Inflammatory macrophage treated with lipopolysaccharide for 1 hour (primary cell): ENCODE data around the gene CDH12.
"Not testable (repeated sequence)": the region's sequence is repeated elsewhere in the genome, so short reads cannot be mapped to it uniquely, and the experiment has no call there.

Experiments used
- DNase-seq, 2 donors: peaks; one replicate each; pipeline ENCODE4 v3.0.0-alpha.2; 2020 to 2022

CDH12 gene

GRCh38 chr5:22643356-22643755 is 209.8 kb downstream of the CDH12 start:
- no peak for DNase-seq

GRCh38 chr5:22631683-22632082 is 221.5 kb downstream of the CDH12 start:
- DNase-seq, result no peak

DNA sequence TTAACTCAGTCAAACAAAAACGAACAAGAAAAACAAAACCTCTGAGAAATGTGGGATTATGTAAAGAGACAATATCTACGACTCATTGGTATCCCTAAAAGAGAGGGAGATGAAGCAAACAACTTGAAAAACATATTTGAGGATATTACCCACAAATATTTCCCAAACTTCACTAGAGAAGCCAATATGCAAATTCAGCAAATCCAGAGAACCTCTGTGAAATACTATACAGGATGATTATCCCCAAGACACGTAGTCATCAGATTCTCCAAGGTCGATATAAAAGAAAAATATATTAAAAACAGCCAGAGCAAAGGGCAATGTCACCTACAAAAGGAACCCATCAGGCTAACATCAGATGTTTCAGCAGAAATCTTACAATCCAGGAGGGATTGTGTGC is 226.1 kb downstream of the CDH12 start:
- DNase-seq, result no peak

DNA sequence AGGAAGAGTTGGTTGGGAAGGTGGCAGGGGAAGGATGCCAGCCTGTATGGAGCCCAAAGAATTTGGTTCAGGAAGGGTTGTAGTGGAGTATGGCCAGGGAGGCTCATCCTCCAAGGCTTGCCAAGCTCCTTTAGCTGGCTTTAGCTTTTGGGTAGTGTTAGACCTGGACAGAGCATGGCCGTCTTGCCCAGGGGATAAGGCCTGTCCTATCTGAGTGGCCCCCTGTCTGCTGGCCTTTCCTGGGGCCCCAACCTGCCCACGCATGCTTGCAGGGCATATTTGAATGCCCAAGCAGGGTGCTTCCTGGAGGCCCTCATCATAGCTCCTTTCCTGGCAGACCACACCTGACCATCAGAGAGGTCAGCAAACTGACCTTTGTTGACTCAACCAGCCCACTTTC is 227.7 kb downstream of the CDH12 start:
- no peak for DNase-seq

- no peak for DNase-seq
These were observed 232.1 kb downstream of the CDH12 start for GRCh38 chr5:22621084-22621483.

DNA sequence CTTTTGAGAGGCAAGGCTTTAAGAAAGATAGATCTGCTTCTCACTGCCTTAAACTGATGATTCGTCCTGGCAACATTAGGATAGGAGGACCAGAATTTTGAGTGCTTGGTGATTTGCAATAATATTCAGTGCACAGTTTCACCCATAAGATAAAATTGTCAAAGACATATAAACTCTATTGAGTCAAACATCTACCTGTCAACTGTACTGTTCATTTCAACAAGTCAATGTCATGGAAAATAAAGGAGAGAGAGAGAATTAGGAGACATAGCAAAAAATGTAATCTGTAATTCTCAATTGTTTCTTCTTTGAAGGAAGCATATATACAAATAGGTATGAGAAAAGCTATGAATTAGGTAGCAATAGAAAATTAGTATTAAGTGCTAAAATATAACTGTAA is 237.2 kb downstream of the CDH12 start:
- no peak for DNase-seq

DNA sequence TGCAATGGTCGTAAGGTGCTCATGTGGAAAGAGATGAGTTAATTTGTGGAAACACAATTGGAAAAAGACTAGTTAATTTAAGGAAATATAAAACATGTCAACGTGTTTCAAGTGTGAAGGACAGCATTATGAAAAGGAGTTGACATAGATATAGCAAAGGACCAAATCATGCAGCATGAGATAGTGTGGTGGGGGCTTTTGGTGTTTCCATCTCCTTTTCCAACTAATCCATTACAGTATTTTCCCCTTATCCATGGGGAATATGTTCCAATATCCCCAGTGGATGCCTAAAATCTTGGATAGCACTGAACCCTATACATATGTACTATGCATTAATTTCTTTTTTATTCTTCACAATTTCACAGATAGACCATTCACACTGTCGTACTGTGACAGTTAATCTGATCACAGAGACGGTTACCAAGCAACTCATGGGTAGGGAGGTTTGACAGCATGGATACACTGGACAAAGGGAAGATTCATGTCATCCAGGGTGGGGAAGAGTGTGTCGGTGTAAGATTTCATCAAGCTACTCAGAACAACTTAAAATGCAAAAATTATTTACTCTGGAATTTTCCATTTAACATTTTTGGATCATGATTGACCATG is 238.6 kb downstream of the CDH12 start:
- DNase-seq, result no peak

DNA sequence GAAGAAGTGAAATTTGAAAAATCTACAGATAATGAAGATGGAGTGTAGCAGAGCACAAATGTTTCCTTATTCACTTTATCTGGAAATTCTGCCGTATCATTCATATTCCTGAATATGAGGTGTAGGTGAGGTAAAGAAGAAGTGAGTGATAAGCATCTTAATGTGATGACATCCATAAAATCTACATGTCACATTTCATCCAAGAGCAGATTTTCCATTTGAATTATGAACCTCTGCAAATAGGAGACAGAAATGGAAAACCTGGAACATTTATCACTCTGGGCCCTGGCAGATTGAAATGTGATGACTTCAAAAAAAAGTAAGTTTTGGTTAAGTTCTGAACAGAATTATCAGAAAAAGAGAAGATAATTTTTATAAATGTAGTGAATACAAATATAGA is 240.2 kb downstream of the CDH12 start:
- DNase-seq, result no peak

DNA sequence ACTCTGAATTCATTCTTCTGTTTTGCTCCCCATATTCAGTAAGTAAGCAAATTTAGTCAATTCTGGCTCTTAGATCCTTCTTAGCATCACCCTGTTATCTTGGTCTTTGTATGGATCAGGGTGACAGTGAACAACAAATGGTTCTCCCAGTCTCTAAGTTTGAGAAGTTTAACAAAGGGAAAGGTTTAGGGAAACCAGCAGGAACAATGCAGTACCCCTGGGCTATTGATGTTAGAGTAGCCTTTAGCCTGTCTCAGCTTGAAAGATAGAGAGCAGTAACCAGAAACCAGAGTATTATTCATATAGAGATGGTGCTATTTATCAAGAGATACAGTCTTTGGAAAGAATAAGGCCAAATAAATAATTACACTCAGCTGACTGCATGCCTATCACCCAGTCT is 241.8 kb downstream of the CDH12 start:
- no peak for DNase-seq

- DNase-seq, result not testable (repeated sequence)
These were observed 245.6 kb downstream of the CDH12 start for GRCh38 chr5:22607498-22607897.

GRCh38 chr5:22605473-22605872 is 247.7 kb downstream of the CDH12 start:
- no peak for DNase-seq

DNA sequence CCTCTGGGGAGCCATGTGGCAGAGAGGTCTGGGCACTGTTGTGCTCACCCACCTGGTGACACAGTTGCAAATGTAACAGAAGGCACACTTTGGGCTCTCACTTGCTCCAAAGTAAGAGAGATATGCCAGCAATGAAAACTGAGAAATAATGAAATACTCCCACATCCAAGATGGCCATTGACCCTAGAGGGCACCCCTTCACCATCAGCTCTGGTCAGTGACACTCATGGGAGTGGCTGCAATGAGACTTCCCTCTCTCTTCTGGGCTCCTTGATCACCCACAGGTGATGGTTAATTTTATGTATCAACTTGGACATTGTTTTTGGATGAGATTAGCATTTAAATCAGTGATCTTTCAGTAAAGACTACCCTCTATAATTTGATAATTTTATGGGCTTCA is 248.4 kb downstream of the CDH12 start:
- no peak for DNase-seq

- no peak for DNase-seq
These were observed 254.3 kb downstream of the CDH12 start for GRCh38 chr5:22598796-22599195.

DNA sequence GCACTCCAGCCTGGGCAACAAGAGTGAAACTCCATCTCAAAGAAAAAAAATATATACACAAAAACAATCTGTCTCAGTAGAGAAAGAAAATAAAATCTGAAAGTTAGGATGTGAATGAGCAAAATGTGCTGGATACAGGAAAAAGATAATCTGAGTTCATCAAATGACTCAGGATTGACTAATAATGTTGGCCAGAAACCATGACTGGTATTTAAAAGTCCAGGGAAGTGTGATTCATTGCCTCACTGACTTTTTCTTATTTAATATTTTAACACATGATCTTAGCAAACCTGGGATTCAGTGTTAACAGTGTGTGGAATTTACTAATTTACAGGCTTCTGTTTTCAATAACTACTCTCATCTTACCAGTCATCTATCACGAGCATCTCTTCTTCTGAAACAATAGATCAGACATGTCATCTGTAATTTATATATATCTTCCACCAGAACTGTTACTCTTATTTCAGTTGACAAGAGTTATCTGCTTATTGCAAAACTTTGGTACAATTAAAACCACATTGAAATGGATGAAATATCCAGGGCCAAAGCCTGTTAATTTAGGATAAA is 256.7 kb downstream of the CDH12 start:
- DNase-seq, result no peak

- no peak for DNase-seq
These were observed 258.7 kb downstream of the CDH12 start for GRCh38 chr5:22594491-22594890.

- no peak for DNase-seq
These were observed 259.6 kb downstream of the CDH12 start for GRCh38 chr5:22593592-22593991.

- DNase-seq, result no peak
These were observed 261.7 kb downstream of the CDH12 start for GRCh38 chr5:22591461-22591860.

- no peak for DNase-seq
These were observed 262.4 kb downstream of the CDH12 start for GRCh38 chr5:22590677-22591268.

DNA sequence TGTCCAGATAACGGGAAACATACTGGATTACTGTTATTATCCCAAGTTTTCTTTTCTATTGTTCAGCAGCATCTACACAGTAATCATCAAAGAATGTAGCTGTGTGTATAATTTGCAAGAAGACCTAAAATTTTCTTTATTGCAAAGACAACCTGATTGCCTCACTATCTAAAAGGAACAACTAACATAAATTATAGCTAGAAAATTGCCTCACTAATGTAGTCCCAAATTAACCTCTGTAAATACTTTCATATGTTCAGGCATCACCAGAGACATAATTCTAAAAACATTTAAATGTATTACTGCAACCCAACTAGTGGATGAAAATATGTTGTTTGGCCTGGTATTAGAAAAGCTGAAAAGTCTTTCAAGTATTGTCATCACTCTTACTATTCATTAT is 275.4 kb downstream of the CDH12 start:
- DNase-seq, result no peak

- DNase-seq, result no peak
These were observed 276.1 kb downstream of the CDH12 start for GRCh38 chr5:22577006-22577405.

- no peak for DNase-seq
These were observed 280.2 kb downstream of the CDH12 start for GRCh38 chr5:22572941-22573340.

DNA sequence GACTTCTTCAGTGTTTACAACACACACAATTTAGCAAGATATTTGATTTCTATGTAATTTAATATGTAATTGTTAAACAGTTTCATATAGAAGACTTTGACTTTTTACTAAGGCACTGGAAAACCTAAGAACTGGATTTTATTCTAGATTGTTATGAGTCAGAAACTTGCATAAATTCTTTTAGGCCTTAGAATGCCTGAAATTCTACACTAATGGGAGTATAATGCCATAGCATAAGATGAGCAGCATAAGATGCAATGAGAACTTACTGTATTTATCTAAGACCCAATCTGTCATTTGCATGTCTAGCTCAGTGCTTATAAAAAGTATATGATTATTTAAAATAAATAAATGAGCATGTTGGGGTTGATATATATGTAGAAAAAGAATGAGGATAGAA is 285.2 kb downstream of the CDH12 start:
- no peak for DNase-seq

DNA sequence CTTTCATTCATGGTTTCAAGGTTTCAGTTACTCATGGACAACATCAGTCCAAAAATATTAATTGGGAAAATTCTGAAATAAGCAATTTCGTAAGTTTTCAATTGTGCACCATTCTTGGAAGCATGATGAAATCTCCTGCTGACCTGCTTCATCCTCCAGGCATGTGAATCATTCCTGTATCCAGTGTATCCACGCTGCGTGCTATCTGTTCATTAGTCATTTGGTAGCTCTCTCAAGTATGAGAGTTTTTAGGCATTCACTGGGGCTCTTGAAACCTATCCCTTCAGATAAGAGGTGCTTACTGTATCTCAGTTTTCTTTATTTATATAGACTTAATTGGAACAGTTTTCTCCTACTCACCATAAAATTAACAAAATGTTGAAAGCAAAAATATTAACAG is 293.0 kb downstream of the CDH12 start:
- no peak for DNase-seq

GRCh38 chr5:22557251-22557650 is 295.9 kb downstream of the CDH12 start:
- no peak for DNase-seq

DNA sequence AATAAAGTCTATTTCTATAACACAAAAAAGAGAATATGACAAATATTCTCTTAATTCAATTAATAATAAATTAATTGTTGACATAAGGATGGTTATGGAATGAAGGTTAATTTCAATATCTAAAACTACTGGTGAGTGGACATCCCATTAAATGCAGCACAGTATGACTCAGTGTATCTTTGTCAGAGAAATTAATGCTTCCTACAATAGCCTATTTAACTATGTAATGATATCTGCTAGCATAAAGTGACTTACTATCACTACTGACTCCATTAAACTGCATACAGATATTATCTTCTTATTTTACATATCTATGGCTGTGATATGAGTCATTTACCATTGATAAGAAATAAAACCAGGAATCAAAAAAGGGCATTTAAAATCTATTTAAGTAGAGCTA is 298.7 kb downstream of the CDH12 start:
- DNase-seq, result no peak
